OCI-LY7 (cell line): ENCODE data around the gene CDC42BPG. TPM values are rescaled to one million over a fixed set of nuclear protein-coding genes. Genes with fewer than 3 reads are reported as not detected.

Experiments
- BruUV-seq: library from RNA; stranded (reverse); fragments of 400-500 nt; replicated peaks from 2 replicates; lab custom pipeline; 2021; lab: Mats Ljungman, UMichigan
- CTCF ChIA-PET: fragments of 300-600 bp; sonication (Branson Sonifier 250); formaldehyde crosslinking; loops from one replicate; lab custom pipeline; 2022; ENCODE audit warnings: antibody characterized with exemption; ENCODE audit not compliant: unreplicated experiment; lab: Charles Lee
- POLR2A ChIA-PET: fragments of 300-600 bp; sonication (Branson Sonifier 250); formaldehyde crosslinking; loops from one replicate; lab custom pipeline; 2022; ENCODE audit warnings: antibody characterized with exemption; lab: Charles Lee
- DNase-seq: peaks from one replicate; pipeline ENCODE4 v3.0.0-alpha.2; 2015; ENCODE audit warnings: low spot score
- H2AFZ ChIP-seq: fragments of 200-600 bp; sonication (generic), shearing (Covaris generic); 2 replicates; pipeline ENCODE4 v1.6.1; 2014; ENCODE audit warnings: mild to moderate bottlenecking, antibody characterized with exemption, low read length, moderate library complexity
- H3K27ac ChIP-seq: fragments of 200-600 bp; sonication (generic); 2 replicates; pipeline ENCODE4 v1.5.1; 2014; ENCODE audit warnings: mixed run types, low read depth, mild to moderate bottlenecking, moderate library complexity, low read length, inconsistent platforms; ENCODE audit not compliant: poor library complexity, severe bottlenecking
- H3K36me3 ChIP-seq: fragments of 200-600 bp; sonication (generic); 2 replicates; pipeline ENCODE4 v1.6.1; 2014; ENCODE audit warnings: mild to moderate bottlenecking, antibody characterized with exemption, low read length, moderate library complexity, mixed read lengths; ENCODE audit not compliant: insufficient read depth
- H3K4me1 ChIP-seq: fragments of 200-600 bp; sonication (generic); 2 replicates; pipeline ENCODE4 v1.5.1; 2014; ENCODE audit warnings: mild to moderate bottlenecking, low read length; ENCODE audit not compliant: insufficient read depth, poor library complexity, severe bottlenecking
- H3K4me2 ChIP-seq: fragments of 200-600 bp; sonication (generic); 2 replicates; pipeline ENCODE4 v1.6.1; 2014; ENCODE audit warnings: mild to moderate bottlenecking, low read length
- H3K4me3 ChIP-seq: fragments of 200-600 bp; sonication (generic); 2 replicates; pipeline ENCODE4 v1.5.1; 2014; ENCODE audit warnings: mild to moderate bottlenecking, low read depth, low read length; ENCODE audit not compliant: poor library complexity, severe bottlenecking
- H3K79me2 ChIP-seq: fragments of 200-600 bp; sonication (generic); 2 replicates; pipeline ENCODE4 v1.6.1; 2016; ENCODE audit warnings: low read depth, mild to moderate bottlenecking, low read length, moderate library complexity, mixed read lengths; ENCODE audit not compliant: insufficient read depth
- H3K9me2 ChIP-seq: fragments of 200-600 bp; sonication (generic); 2 replicates; pipeline ENCODE4 v1.6.1; 2016; ENCODE audit warnings: mild to moderate bottlenecking, low read length, mixed read lengths; ENCODE audit not compliant: insufficient read depth
- H3K9me3 ChIP-seq: fragments of 200-600 bp; sonication (generic); 2 replicates; pipeline ENCODE4 v1.6.1; 2014; ENCODE audit warnings: mild to moderate bottlenecking, mixed run types, low read length, mixed read lengths
- H4K20me1 ChIP-seq: fragments of 200-600 bp; sonication (generic); 2 replicates; pipeline ENCODE4 v1.6.1; 2014; ENCODE audit warnings: mild to moderate bottlenecking, antibody characterized with exemption, low read length, moderate library complexity, mixed read lengths; ENCODE audit not compliant: insufficient read depth
- CTCF ChIP-seq: fragments of 200-600 bp; sonication (generic); conservative IDR thresholded peaks from 2 replicates; pipeline ENCODE4 v1.5.1; 2014; ENCODE audit warnings: mild to moderate bottlenecking, antibody characterized with exemption, low read length, moderate library complexity, mixed read lengths
- EZH2phosphoT487 ChIP-seq: fragments of 200-600 bp; sonication (generic); IDR thresholded peaks from 2 replicates; pipeline ENCODE4 v1.6.1; 2018; ENCODE audit warnings: low read depth, borderline replicate concordance, mild to moderate bottlenecking, mixed run types, antibody characterized with exemption, low read length, moderate library complexity, mixed read lengths
- intact Hi-C: fragments of 100-400 bp; cut with micrococcal nuclease; formaldehyde crosslinking; loops from one replicate; pipeline ENCODE4 v1.10.0; 2022; ENCODE audit not compliant: unreplicated experiment
- total RNA-seq, 2 experiments: library from RNA; depleted of rRNA in 1 of 2; stranded (reverse); fragments of >200 nt in 1 of 2; shearing (Covaris generic) in 1 of 2; gene quantifications; 2 replicates each; pipeline ENCODE4 v1.2.3, GENCODE V29; 2014 to 2022

CDC42BPG gene
- total RNA-seq, 2 experiments from 2014 or later: 3.5 to 4.9 TPM

- ChIA-PET CTCF (interaction anchor here (0.5 to 2.8 kb wide), 10 partner anchors 8 to 176 kb away, joined by 3 to 20 read pairs (median 4); partner anchors contain the start of gene CDC42BPG), POLR2A (interaction anchor here (1.3 to 13.0 kb wide), 3 partner anchors 11 to 19 kb away, joined by 3 to 178 read pairs (median 115); partner anchors contain the start of gene EHD1)
- no TSS peak for BruUV-seq
- Histone ChIP-seq H3K79me2 (peaks cover 90% of the 10 kb centered on the region), H3K9me2 (no peaks in the 10 kb centered on the region), H4K20me1 (no peaks in the 10 kb centered on the region), H3K4me2 (peak overlapping the region; percentile 87), H3K27ac (peak overlapping the region; percentile 97), H2AFZ (no peak overlapping the region), H3K4me3 (peak overlapping the region; percentile 59), H3K9me3 (no peaks in the 10 kb centered on the region), H3K36me3 (peaks cover 38% of the 10 kb centered on the region; the same call in 1 of the 2 replicates), H3K4me1 (peaks cover 100% of the 10 kb centered on the region)
- TF ChIP-seq EZH2phosphoT487: no peak
- 0 out of 2 replicates have a peak, but pooled peaks have one; percentile 6 for TF ChIP-seq CTCF
- intact Hi-C loops: loop anchor here (2.0 kb wide), 1 partner anchor 14 kb away; no protein-coding TSS in a partner anchor
- peak; percentile 75 for DNase-seq
These were observed 20.2 kb upstream of the CDC42BPG start for GRCh38 chr11:64864473-64865285.

- no peak for DNase-seq
- no TSS peak for BruUV-seq
- H3K4me1 ChIP-seq: peaks cover 100% of the 10 kb centered on the region
- peaks cover 36% of the 10 kb centered on the region; the same call in 1 of the 2 replicates for H3K36me3 ChIP-seq
- H4K20me1 ChIP-seq: no peaks in the 10 kb centered on the region
- peak overlapping the region; percentile 59 for H3K4me3 ChIP-seq
- peak overlapping the region; percentile 97 for H3K27ac ChIP-seq
- intact Hi-C loops: loop anchor here (2.0 kb wide), 1 partner anchor 13 kb away; no protein-coding TSS in a partner anchor
- ChIA-PET POLR2A (interaction anchor here (10.7 to 13.0 kb wide), 2 partner anchors 12 to 14 kb away, joined by 115 to 178 read pairs; partner anchors contain the start of gene EHD1), CTCF (interaction anchor here (0.5 to 2.8 kb wide), 7 partner anchors 9 to 175 kb away, joined by 3 to 20 read pairs (median 4); partner anchors contain the start of gene CDC42BPG)
- no peaks in the 10 kb centered on the region for H3K9me2 ChIP-seq
- H2AFZ ChIP-seq: no peak overlapping the region
- TF ChIP-seq CTCF (no peak), EZH2phosphoT487 (no peak)
- H3K79me2 ChIP-seq: peaks cover 84% of the 10 kb centered on the region
- peak overlapping the region; percentile 87 for H3K4me2 ChIP-seq
- H3K9me3 ChIP-seq: no peaks in the 10 kb centered on the region
These were observed 19.7 kb upstream of the CDC42BPG start for GRCh38 chr11:64864135-64864472.
